AG09319 (cell line): ENCODE data around the gene BPI.

Source experiments
- DNase-seq: peaks from one replicate; pipeline ENCODE4 v3.0.0-alpha.2; 2010; ENCODE audit warnings: low read depth; ENCODE audit errors: extremely low read depth
- CTCF ChIP-seq: IDR thresholded peaks from 2 replicates; pipeline ENCODE4 v1.5.1; 2011; ENCODE audit warnings: low read depth, mild to moderate bottlenecking, inconsistent platforms, low read length, moderate library complexity

The BPI gene

DNA sequence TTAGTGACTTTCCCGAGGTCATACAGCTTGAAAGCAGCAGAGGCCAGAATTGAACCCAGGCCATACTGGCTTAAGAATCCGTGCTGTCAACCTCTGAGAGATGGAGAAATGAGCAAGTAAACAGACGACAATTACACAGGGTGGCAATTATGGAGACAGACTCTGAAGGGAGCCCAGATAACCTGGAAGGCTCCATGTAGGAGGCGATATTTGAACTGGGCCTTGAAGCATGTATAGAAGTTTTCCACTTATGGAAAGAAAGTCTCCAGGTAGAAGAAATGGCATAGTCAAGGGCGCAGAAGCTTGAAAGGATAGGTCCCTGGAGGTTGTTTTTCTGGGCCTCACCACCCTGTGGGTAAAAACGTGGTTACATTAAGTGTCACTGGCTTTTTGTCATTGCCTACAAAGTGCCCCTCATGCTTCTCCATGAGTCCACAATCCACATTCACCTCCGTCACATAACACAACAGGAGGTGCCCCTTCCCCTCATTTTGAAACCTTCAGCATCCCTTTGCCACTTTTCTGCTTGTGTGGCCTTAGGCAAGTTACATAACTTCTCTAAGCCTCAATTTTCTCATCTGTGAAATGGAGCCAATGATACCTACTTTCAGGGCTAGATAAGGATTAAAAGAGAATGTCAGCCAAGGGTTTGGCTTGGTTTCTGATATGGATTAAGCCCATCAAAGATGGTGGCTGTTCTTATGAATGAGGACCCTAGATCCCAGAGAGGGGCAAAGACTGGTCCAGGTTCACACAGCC is 5.9 kb upstream of the BPI start:
- DNase-seq, result no peak
- TF ChIP-seq CTCF, result no peak

DNA sequence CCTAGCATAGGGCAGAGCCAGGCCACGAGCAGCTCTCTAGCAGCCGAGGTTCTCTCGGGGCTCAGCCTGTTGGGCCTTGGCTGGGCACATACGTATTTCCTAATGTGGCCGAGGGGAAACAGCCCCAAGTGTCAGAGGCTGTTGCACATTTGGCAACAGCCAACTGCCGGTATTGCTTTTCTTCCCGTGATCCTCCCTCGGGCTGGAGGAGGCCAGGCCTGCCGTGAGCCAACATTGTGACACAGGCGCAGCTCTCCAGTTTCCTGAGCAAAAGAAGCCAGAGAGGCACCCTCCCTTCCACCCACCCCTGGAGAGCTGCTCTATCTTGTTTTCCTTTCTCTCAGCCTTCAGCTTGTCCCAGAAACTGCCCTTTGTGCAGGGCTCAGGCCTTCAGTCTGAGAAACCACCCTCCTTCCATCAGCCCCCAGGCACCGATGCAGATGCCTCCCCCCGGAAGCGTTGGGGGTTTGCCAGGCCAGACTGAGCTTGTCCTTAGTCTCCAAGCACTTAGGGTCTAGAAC is 5.1 kb upstream of the BPI start:
- no peak for DNase-seq
- TF ChIP-seq CTCF, result no peak

GRCh38 chr20:38299963-38300362 is 4.0 kb upstream of the BPI start:
- DNase-seq, result no peak

GRCh38 chr20:38300438-38300837 is 3.5 kb upstream of the BPI start:
- TF ChIP-seq CTCF, result no peak
- DNase-seq, result no peak

More at GRCh38 chr20:38299963-38300362, 4.0 kb upstream of the BPI start:
- TF ChIP-seq CTCF, result no peak

DNA sequence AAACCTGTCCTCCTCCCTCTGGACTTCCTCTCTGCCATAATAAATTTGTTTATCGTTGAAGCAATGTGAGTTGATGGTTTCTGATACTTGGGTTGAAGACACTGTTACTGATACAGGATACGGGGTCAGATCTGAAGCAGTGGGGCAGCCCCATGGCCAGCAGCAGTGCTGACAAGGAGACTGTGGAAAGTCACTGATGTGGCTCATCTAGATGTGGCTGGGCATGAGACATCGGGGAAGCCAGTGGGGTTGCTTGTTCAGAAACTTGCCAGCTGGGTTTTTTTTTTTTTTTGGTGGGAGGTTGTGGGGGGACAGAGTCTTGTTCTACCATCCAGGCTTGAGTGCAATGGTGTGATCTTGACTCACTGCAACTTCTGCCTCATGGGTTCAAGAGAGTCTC is 2.6 kb upstream of the BPI start:
- TF ChIP-seq CTCF, result no peak
- no peak for DNase-seq

DNA sequence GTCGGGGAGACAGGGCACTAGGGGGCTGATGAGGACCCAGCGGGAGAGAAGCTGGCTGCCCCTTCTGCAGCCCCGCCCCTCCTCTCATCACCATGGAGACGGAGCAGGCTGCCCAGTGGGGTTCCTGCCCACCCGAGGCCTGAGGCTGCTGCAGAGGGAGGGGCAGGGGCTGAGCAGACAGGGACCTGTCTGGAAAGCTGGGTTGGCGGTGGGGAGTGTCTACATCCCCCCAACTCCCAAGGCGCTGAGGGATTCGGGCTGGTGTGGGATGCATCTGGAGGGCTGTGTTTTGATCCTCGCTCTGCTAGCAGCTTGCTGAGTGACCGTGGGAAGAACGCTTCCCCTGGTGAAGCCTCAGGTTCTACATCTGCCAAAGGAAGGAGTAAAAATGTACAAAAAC is 1.2 kb upstream of the BPI start:
- TF ChIP-seq CTCF, result no peak
- no peak for DNase-seq

GRCh38 chr20:38304845-38305447 is 990 bp downstream of the BPI start:
- DNase-seq, result no peak
- TF ChIP-seq CTCF, result peak; percentile 63
